Measurements from ENCODE around the gene EVC. TPM values are rescaled to one million over a fixed set of nuclear protein-coding genes. Genes with fewer than 3 reads are reported as not detected.
A peak's percentile ranks its signal among the peaks of the same experiment; 100 is the strongest.

EVC gene
- total RNA-seq (27.2 TPM), polyA plus RNA-seq (18.7 TPM)

GRCh38 chr4:5710961-5711478, at the start of gene EVC:
Gene EVC (plus strand): TSS chr4:5711201. CDS start chr4:5711381, 180 bp downstream.
- Histone ChIP-seq H3K4me3 (ENCODE audit: low read depth, low read length) (peak within 1 kb of the TSS; percentile 69), H3K36me3 (ENCODE audit: insufficient read depth) (no peaks in the 10 kb centered on the region), H3K27ac (ENCODE audit: low read depth) (no peak within 1 kb of the TSS), H3K4me1 (ENCODE audit: insufficient read depth) (peaks cover 5% of the 10 kb centered on the region)
- peak; percentile 65 for DNase-seq (ENCODE audit: extremely low spot score)
- under 1% methylated on average over 49 of the region's 49 CpGs for WGBS

DNA sequence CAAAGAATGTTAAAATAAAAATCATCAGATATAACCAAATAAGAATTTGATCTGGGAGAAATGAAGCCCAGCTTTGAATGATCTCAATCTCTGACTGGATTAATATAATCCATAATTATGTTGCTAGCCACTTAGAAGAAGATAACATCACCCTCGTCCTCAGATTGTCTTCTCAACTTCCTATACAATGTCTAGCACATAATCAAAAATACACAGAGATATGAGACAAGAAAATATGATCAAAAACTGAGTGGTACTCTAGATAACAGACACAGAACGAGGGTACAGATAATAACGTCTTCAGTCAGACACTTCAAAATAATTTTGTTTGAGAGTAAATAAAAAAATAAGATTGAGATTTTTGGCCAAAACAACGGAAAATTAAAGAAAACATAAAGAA, 49.8 kb upstream of the EVC start:
- Histone ChIP-seq H3K4me1 (ENCODE audit: insufficient read depth) (no peaks in the 10 kb centered on the region), H3K4me3 (ENCODE audit: low read depth, low read length) (no peak overlapping the region), H3K36me3 (ENCODE audit: insufficient read depth) (no peaks in the 10 kb centered on the region), H3K27ac (ENCODE audit: low read depth) (no peak overlapping the region)
- DNase-seq (ENCODE audit: extremely low spot score), result no peak
- WGBS, result 92% methylated on average over 4 of the region's 4 CpGs

DNA sequence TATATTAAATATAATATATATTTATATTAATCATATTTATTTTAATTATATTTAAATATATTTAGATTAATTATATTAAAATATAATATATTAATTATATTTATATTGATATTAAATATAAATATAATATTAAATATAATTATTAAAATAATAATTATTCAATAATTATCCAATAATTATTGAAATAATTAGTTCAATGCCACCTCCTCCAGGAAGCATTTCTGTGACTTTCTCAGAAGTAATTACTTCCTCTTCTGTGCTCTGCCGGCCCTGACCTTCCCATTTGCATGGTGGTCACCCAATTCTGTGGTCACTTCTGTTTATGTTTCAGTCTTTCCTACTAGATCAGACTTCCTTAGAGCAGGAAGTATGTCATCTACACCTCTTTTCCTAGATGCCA, 48.4 kb upstream of the EVC start:
- WGBS, result 83% methylated on average over 1 of the region's 1 CpG
- Histone ChIP-seq H3K36me3 (ENCODE audit: insufficient read depth) (no peaks in the 10 kb centered on the region), H3K4me1 (ENCODE audit: insufficient read depth) (no peaks in the 10 kb centered on the region)

GRCh38 chr4:5664778-5665177, 46.2 kb upstream of the EVC start:
- no peaks in the 10 kb centered on the region for H3K4me1 ChIP-seq (ENCODE audit: insufficient read depth)
- no peak overlapping the region for H3K4me3 ChIP-seq (ENCODE audit: low read depth, low read length)
- no peak overlapping the region for H3K27ac ChIP-seq (ENCODE audit: low read depth)
- no peak for DNase-seq (ENCODE audit: extremely low spot score)
- H3K36me3 ChIP-seq (ENCODE audit: insufficient read depth), result no peaks in the 10 kb centered on the region
- WGBS, result 96% methylated on average over 12 of the region's 12 CpGs

More for the DNA sequence above, 48.4 kb upstream of the EVC start:
- Histone ChIP-seq H3K27ac (ENCODE audit: low read depth) (no peak overlapping the region), H3K4me3 (ENCODE audit: low read depth, low read length) (no peak overlapping the region)
- no peak for DNase-seq (ENCODE audit: extremely low spot score)

- Histone ChIP-seq H3K4me3 (ENCODE audit: low read depth, low read length) (no peak overlapping the region), H3K4me1 (ENCODE audit: insufficient read depth) (no peaks in the 10 kb centered on the region), H3K27ac (ENCODE audit: low read depth) (no peak overlapping the region), H3K36me3 (ENCODE audit: insufficient read depth) (no peaks in the 10 kb centered on the region)
- no peak for DNase-seq (ENCODE audit: extremely low spot score)
- 87% methylated on average over 1 of the region's 1 CpG for WGBS
Measured at GRCh38 chr4:5666741-5667140, 44.3 kb upstream of the EVC start.

DNA sequence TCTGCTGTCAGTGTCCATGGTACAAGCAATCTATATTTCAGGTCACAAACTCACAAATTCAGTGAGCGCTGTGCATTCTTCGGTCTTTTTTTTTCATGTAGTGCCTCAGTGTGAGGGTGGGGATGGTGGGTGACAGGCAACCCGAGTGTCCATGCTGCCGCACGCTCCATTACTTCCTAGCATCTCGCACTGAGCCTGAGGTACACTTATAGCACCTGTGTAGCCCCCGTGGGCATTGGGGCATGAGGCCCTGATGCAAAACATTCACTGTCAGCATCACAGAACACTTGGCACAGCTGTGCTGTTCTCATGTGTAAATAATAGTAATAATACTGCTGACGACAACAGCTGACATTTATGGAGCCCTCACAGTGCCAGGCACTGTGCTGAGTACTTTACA, 34.2 kb upstream of the EVC start:
- Histone ChIP-seq H3K4me3 (ENCODE audit: low read depth, low read length) (no peak overlapping the region), H3K36me3 (ENCODE audit: insufficient read depth) (no peaks in the 10 kb centered on the region), H3K4me1 (ENCODE audit: insufficient read depth) (no peaks in the 10 kb centered on the region), H3K27ac (ENCODE audit: low read depth) (no peak overlapping the region)
- WGBS, result 94% methylated on average over 8 of the region's 8 CpGs
- DNase-seq (ENCODE audit: extremely low spot score), result no peak

DNA sequence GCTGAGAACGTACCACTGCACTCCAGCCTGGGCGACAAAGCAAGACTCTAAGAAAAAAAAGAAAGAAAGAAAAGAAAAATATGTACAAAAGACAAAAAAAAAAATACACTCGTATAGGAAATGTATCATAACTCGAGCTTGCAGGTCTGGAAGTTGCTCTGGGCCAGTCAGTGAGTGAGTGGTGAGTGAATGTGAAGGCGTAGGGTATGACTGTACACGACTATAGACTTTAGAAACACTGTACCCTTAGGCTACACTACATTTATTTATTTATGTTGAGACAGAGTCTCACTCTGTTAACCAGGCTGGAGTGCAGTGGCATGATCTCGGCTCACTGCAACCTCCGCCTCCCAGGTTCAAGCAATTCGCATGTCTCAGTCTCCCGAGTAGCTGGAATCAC, 32.0 kb upstream of the EVC start:
- Histone ChIP-seq H3K36me3 (ENCODE audit: insufficient read depth) (no peaks in the 10 kb centered on the region), H3K4me1 (ENCODE audit: insufficient read depth) (no peaks in the 10 kb centered on the region), H3K4me3 (ENCODE audit: low read depth, low read length) (no peak overlapping the region), H3K27ac (ENCODE audit: low read depth) (no peak overlapping the region)
- DNase-seq (ENCODE audit: extremely low spot score), result no peak
- WGBS, result 94% methylated on average over 10 of the region's 10 CpGs

DNA sequence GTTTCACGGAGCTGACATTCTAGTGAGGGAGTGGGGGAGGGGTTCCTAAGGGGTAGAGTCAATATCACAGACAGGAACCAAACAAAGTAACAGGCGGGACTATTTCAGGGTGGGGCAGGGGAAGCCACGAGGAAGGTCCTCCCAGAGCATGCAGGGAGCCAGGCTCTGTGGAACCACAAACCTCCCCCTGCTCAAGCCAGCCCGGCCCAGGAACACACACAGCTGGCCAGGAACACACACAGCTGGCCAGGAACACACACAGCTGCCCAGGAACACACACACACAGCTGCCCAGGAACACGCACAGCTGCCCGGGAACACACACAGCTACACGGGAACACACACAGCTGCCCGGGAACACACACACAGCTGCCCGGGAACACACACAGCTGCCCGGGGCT, 27.4 kb upstream of the EVC start:
- Histone ChIP-seq H3K4me3 (ENCODE audit: low read depth, low read length) (no peak overlapping the region), H3K36me3 (ENCODE audit: insufficient read depth) (no peaks in the 10 kb centered on the region), H3K27ac (ENCODE audit: low read depth) (no peak overlapping the region), H3K4me1 (ENCODE audit: insufficient read depth) (no peaks in the 10 kb centered on the region)
- WGBS, result 56% methylated on average over 10 of the region's 10 CpGs
- no peak for DNase-seq (ENCODE audit: extremely low spot score)

- DNase-seq (ENCODE audit: extremely low spot score), result no peak
- WGBS, result 99% methylated on average over 9 of the region's 9 CpGs
- Histone ChIP-seq H3K36me3 (ENCODE audit: insufficient read depth) (no peaks in the 10 kb centered on the region), H3K27ac (ENCODE audit: low read depth) (no peak overlapping the region), H3K4me3 (ENCODE audit: low read depth, low read length) (no peak overlapping the region), H3K4me1 (ENCODE audit: insufficient read depth) (no peaks in the 10 kb centered on the region)
Measured at GRCh38 chr4:5685296-5685695, 25.7 kb upstream of the EVC start.

DNA sequence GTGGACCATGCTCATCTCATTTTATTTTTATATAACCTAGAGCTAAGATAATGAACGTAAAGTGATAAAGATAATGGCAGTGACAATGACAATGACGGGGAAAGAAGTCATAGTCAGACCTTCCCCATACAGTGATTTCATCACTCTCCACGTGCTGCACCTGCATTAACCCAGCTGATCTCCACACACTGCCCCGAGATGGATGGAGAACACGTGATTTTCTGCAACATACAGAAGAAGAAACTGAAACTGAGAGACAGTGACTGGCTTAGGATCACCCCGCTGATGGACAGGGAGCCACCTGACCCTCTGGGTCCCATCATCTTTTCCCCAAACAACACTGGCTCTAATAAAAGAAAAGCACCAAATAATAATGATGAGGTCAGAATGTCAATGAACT, 24.7 kb upstream of the EVC start:
- no peaks in the 10 kb centered on the region for H3K4me1 ChIP-seq (ENCODE audit: insufficient read depth)
- DNase-seq (ENCODE audit: extremely low spot score), result no peak
- H3K27ac ChIP-seq (ENCODE audit: low read depth), result no peak overlapping the region
- 94% methylated on average over 6 of the region's 6 CpGs for WGBS
- H3K4me3 ChIP-seq (ENCODE audit: low read depth, low read length), result no peak overlapping the region
- no peaks in the 10 kb centered on the region for H3K36me3 ChIP-seq (ENCODE audit: insufficient read depth)

DNA sequence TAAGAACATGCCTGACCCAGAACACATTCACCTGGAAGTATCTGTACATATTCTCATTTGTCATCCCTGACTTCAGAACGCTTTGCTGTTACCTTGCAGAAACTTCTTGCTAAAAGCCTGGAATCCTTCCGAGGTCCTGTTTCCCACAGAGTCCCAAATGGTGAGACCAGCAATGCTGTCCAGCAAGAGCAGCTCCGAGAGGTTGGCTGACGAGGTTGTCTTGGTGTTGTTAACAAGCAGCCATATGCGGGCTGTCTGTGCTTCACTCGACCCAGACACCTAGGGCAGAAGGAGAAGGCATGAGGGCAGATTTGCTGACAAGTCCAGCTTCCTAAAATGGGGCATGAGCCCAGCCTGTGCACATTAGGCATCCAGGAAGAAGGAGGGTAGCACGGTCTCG, 21.9 kb upstream of the EVC start:
- no peak for DNase-seq (ENCODE audit: extremely low spot score)
- WGBS, result 92% methylated on average over 8 of the region's 8 CpGs
- Histone ChIP-seq H3K4me3 (ENCODE audit: low read depth, low read length) (no peak overlapping the region), H3K36me3 (ENCODE audit: insufficient read depth) (no peaks in the 10 kb centered on the region), H3K4me1 (ENCODE audit: insufficient read depth) (no peaks in the 10 kb centered on the region), H3K27ac (ENCODE audit: low read depth) (no peak overlapping the region)

DNA sequence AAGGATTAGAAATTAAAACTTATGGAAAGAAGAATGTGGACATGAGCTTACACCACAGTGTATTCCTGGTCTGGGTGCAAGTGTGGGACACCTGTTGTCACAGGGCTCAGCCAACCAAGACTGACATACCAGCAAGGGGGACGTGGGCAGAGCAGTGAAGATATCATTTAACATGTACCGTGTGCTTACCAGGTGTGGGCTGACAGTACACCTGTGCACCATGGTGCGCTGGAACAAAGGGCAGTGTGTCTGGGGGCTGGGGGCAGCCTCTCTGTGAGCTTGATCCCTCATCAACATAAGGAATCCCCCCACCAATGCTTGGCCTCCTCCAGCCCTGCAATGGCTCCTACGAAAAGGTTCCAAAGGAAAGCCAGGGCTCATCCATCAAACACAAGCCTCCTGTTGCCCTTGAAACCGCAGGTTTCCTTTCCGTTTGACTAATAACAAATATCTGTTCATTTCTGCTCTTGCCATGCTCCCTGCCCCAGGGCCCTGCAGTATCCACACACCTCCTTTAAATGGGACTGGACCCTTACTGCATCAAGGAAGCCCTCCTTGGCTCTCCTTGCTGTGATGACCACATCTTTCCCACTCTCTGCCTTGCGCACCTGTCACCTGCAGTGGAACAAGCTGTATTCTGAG, 19.4 kb upstream of the EVC start:
- no peaks in the 10 kb centered on the region for H3K4me1 ChIP-seq (ENCODE audit: insufficient read depth)
- no peak overlapping the region for H3K4me3 ChIP-seq (ENCODE audit: low read depth, low read length)
- H3K27ac ChIP-seq (ENCODE audit: low read depth), result no peak overlapping the region
- WGBS, result 85% methylated on average over 7 of the region's 7 CpGs
- no peaks in the 10 kb centered on the region for H3K36me3 ChIP-seq (ENCODE audit: insufficient read depth)
- no peak for DNase-seq (ENCODE audit: extremely low spot score)

DNA sequence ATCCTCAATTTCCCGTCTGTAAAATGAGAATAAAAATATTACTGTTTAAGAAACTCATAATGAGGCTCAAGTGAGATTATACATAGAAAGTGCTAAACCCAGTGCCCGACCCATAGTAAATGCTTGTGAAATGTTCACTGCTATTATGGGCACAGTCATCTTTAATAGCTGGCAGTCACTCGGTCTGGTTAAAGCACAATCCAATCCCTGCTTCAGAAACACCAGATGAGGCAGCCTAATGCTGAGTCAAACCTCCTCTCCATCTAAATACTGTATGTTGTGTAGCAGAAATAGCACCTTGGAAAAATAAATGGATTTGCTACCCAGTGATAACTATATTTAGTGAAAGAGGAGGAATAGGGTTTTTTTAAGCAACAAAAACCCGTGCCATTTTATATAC, 17.1 kb upstream of the EVC start:
- Histone ChIP-seq H3K27ac (ENCODE audit: low read depth) (no peak overlapping the region), H3K36me3 (ENCODE audit: insufficient read depth) (no peaks in the 10 kb centered on the region), H3K4me3 (ENCODE audit: low read depth, low read length) (no peak overlapping the region), H3K4me1 (ENCODE audit: insufficient read depth) (no peaks in the 10 kb centered on the region)
- DNase-seq (ENCODE audit: extremely low spot score), result no peak
- 81% methylated on average over 4 of the region's 4 CpGs for WGBS

GRCh38 chr4:5696341-5696740, 14.7 kb upstream of the EVC start:
- H3K4me1 ChIP-seq (ENCODE audit: insufficient read depth), result no peaks in the 10 kb centered on the region
- WGBS, result 93% methylated on average over 11 of the region's 11 CpGs
- no peaks in the 10 kb centered on the region for H3K36me3 ChIP-seq (ENCODE audit: insufficient read depth)
- H3K4me3 ChIP-seq (ENCODE audit: low read depth, low read length), result no peak overlapping the region
- no peak for DNase-seq (ENCODE audit: extremely low spot score)
- H3K27ac ChIP-seq (ENCODE audit: low read depth), result no peak overlapping the region

DNA sequence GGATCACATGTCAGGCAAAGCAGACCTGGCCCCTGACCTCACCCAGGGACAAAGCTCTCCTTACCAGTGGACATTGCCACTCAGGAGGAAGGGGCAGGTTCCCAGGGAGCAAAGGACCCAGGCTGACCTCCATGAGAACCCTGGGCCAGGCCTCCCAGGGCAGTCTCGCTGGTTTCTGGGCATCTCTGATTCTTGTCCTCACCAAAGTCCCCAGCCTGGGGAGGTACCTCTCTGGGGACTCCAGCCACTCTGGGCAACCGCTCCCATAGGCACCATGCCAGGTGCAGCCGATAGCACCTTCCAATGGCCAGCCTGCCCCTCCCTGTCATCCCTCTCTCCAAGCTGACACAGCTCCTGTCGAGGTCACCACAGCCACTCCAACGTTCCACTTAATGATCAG, 10.5 kb upstream of the EVC start:
- WGBS, result 90% methylated on average over 5 of the region's 5 CpGs
- Histone ChIP-seq H3K4me1 (ENCODE audit: insufficient read depth) (peaks cover 3% of the 10 kb centered on the region), H3K4me3 (ENCODE audit: low read depth, low read length) (no peak overlapping the region), H3K36me3 (ENCODE audit: insufficient read depth) (no peaks in the 10 kb centered on the region), H3K27ac (ENCODE audit: low read depth) (no peak overlapping the region)
- no peak for DNase-seq (ENCODE audit: extremely low spot score)

Measured in urinary bladder (tissue), 4 donors.